PC-9 (cell line): Measurements from ENCODE around the gene CTDSP1.

Experiments
- CTCF ChIP-seq: fragments of 200-600 bp; sonication (generic); conservative IDR thresholded peaks from 2 replicates; pipeline ENCODE4 v1.6.1; 2017; ENCODE audit warnings: mixed run types, antibody characterized with exemption, mild to moderate bottlenecking, moderate library complexity
- EZH2 ChIP-seq: fragments of 200-600 bp; sonication (generic); IDR thresholded peaks from 2 replicates; pipeline ENCODE4 v1.8.0; 2017; ENCODE audit warnings: antibody characterized with exemption, low read depth

GRCh38 chr2:218391202-218391601 lies 8.5 kb upstream of the CTDSP1 start:
- TF ChIP-seq CTCF (no peak), EZH2 (no peak)
